Suprapubic skin (tissue), 4 donors: ENCODE measurements around the gene RTL5. TPM values are rescaled to one million over a fixed set of nuclear protein-coding genes. Genes with fewer than 3 reads are reported as not detected.

ENCODE experiments used
- DNase-seq, 2 donors: peaks; one replicate each; pipeline ENCODE4 v3.0.0-alpha.2; 2019; ENCODE audit warnings: low spot score in 2 of 2
- H3K27ac ChIP-seq: fragments of 200-600 bp; sonication (generic); one replicate; pipeline ENCODE4 v1.5.1; 2019
- H3K27me3 ChIP-seq: fragments of 200-600 bp; sonication (generic); one replicate; pipeline ENCODE4 v1.5.1; 2019
- H3K36me3 ChIP-seq: fragments of 200-600 bp; sonication (generic); one replicate; pipeline ENCODE4 v1.5.1; 2019
- H3K4me1 ChIP-seq: fragments of 200-600 bp; sonication (generic); one replicate; pipeline ENCODE4 v1.5.1; 2019
- H3K4me3 ChIP-seq: fragments of 200-600 bp; sonication (generic); one replicate; pipeline ENCODE4 v1.5.1; 2019; ENCODE audit warnings: mild to moderate bottlenecking
- H3K9me3 ChIP-seq: fragments of 200-600 bp; sonication (generic); one replicate; pipeline ENCODE4 v1.5.1; 2019
- CTCF ChIP-seq, 2 donors: fragments of 200-600 bp in 1 of 2; fragments of 450-650 bp in 1 of 2; sonication (generic) in 1 of 2; IDR thresholded peaks; one replicate each; pipeline ENCODE4 v1.5.1; 2016 to 2019; ENCODE audit warnings: antibody characterized with exemption in 2 of 2, mild to moderate bottlenecking in 1 of 2, moderate library complexity in 1 of 2
- EP300 ChIP-seq: sonication (generic); formaldehyde crosslinking; IDR thresholded peaks from one replicate; pipeline ENCODE4 v1.6.1; 2017; ENCODE audit warnings: antibody characterized with exemption
- POLR2A ChIP-seq, 2 donors: fragments of 450-650 bp; IDR thresholded peaks; one replicate each; pipeline ENCODE4 v1.6.1; 2017; ENCODE audit warnings: antibody characterized with exemption in 2 of 2, mild to moderate bottlenecking in 2 of 2, moderate library complexity in 2 of 2
- POLR2AphosphoS5 ChIP-seq, 3 donors: sonication (generic); formaldehyde crosslinking; IDR thresholded peaks; one replicate each; pipeline ENCODE4 v1.6.1; 2017; ENCODE audit warnings: antibody characterized with exemption in 3 of 3
- WGBS: methylation state at CpG from one replicate; pipeline ENCODE4 v1.1.5; 2018; 5-methylcytosine and 5-hydroxymethylcytosine counted together
- total RNA-seq, 4 donors: library from RNA; depleted of rRNA; stranded (reverse); fragments of >200 nt; gene quantifications; one replicate each; pipeline ENCODE4 v1.1.0, GENCODE V29; 2016

The RTL5 gene
- total RNA-seq, 4 donors from 2014 or later: 1.2 to 2.4 (median 1.3) TPM

GRCh38 chrX:72094894-72095293, 36.8 kb downstream of the RTL5 start:
- WGBS: 58% methylated on average over 4 of the region's 4 CpGs
- H3K36me3 ChIP-seq: no peaks in the 10 kb centered on the region
- TF ChIP-seq POLR2AphosphoS5 (IDR thresholded peaks at IDR 0.05): no peak
- no peak for TF ChIP-seq CTCF (IDR thresholded peaks at IDR 0.05)
- no peaks in the 10 kb centered on the region for H3K27me3 ChIP-seq
- H3K27ac ChIP-seq: no peak overlapping the region
- no peaks in the 10 kb centered on the region for H3K9me3 ChIP-seq
- H3K4me1 ChIP-seq: no peaks in the 10 kb centered on the region
- DNase-seq: no peak
- H3K4me3 ChIP-seq: no peak overlapping the region

DNA sequence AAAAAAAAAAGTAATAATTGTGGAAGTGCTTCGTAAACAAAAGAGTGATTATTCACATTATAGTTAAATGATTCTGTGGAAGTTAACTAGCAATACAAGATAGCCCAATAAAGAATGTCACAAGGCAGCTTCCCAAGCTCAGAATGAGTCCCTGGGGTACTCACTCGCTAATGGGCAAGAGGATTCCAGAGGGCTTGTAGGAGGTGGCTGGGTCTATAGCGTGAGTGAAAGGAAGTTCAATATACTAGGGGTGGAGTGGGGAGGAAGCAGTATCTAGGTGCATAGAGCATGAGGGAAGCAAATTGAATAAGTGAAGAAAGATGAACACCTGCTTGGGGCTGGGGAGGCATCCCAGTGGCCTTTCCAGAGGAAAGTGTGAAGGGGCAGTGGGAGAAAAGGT, 42.5 kb downstream of the RTL5 start:
- no peaks in the 10 kb centered on the region for H3K27me3 ChIP-seq
- no peaks in the 10 kb centered on the region for H3K36me3 ChIP-seq
- no peaks in the 10 kb centered on the region for H3K4me1 ChIP-seq
- H3K4me3 ChIP-seq: no peak overlapping the region
- no peak for DNase-seq
- H3K9me3 ChIP-seq: no peaks in the 10 kb centered on the region
- WGBS: 55% methylated on average over 3 of the region's 3 CpGs
- no peak overlapping the region for H3K27ac ChIP-seq
- no peak for TF ChIP-seq CTCF (IDR thresholded peaks at IDR 0.05)
- TF ChIP-seq POLR2AphosphoS5 (IDR thresholded peaks at IDR 0.05): no peak
- no peak for TF ChIP-seq EP300
- no peak for TF ChIP-seq POLR2A (IDR thresholded peaks at IDR 0.05)

GRCh38 chrX:72088761-72089160, 43.0 kb downstream of the RTL5 start:
- H3K27ac ChIP-seq: no peak overlapping the region
- no peaks in the 10 kb centered on the region for H3K27me3 ChIP-seq
- no peak overlapping the region for H3K4me3 ChIP-seq
- no peaks in the 10 kb centered on the region for H3K36me3 ChIP-seq
- no peaks in the 10 kb centered on the region for H3K9me3 ChIP-seq
- H3K4me1 ChIP-seq: no peaks in the 10 kb centered on the region
- TF ChIP-seq POLR2A (IDR thresholded peaks at IDR 0.05): no peak
- no peak for TF ChIP-seq POLR2AphosphoS5 (IDR thresholded peaks at IDR 0.05)
- peak in 1 of 2 donors; percentile 1 for DNase-seq
- 69% methylated on average over 6 of the region's 6 CpGs for WGBS

DNA sequence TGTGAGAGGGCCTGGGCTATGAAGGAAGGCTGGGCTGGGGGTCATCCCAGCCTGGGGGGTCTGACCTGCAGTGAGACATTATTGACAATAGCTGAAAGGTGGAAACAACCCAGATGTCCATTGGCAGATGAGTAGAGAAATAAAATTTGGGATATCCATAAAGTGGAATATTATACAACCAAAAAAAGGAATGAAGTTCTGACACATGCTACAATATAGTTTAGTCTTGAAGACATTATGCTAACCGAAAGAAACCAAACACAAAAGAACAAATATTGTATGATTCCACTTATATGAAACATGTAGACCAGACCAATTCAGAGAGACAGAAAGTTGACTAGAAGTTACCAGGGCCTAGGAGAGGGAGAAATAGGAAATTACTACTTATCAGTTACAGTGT, 44.7 kb downstream of the RTL5 start:
- Histone ChIP-seq H3K9me3 (no peaks in the 10 kb centered on the region), H3K27ac (no peak overlapping the region), H3K4me1 (no peaks in the 10 kb centered on the region), H3K4me3 (no peak overlapping the region), H3K27me3 (no peaks in the 10 kb centered on the region), H3K36me3 (no peaks in the 10 kb centered on the region)
- DNase-seq: no peak
- no peak for TF ChIP-seq POLR2AphosphoS5 (IDR thresholded peaks at IDR 0.05)
- no peak for TF ChIP-seq POLR2A (IDR thresholded peaks at IDR 0.05)
- no peak for TF ChIP-seq EP300
- no peak for TF ChIP-seq CTCF (IDR thresholded peaks at IDR 0.05)
- 94% methylated on average over 1 of the region's 1 CpG for WGBS

DNA sequence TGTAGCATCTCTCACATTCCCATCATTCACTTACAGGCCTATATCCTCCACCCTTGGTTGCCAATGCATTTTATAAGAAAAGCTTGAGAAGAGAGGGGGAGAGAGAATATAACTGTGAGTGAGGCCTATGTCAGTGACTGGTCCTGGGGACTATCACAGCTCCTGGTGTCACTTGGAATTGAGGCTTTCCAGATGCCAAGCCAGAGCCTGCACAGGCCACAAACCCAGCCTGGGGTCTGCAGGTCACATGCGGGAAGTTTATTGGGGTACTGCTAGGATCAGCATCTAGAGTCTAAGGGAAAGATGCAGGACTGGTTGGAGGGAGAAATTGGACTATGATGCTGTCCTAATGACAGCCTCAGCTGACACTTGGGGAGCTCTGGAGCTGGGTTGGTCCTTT, 47.6 kb downstream of the RTL5 start:
- no peak overlapping the region for H3K27ac ChIP-seq
- H3K4me1 ChIP-seq: no peaks in the 10 kb centered on the region
- no peaks in the 10 kb centered on the region for H3K36me3 ChIP-seq
- WGBS: 100% methylated on average over 1 of the region's 1 CpG
- no peak overlapping the region for H3K4me3 ChIP-seq
- TF ChIP-seq POLR2A (IDR thresholded peaks at IDR 0.05): no peak
- no peak for TF ChIP-seq EP300
- TF ChIP-seq CTCF (IDR thresholded peaks at IDR 0.05): no peak
- TF ChIP-seq POLR2AphosphoS5 (IDR thresholded peaks at IDR 0.05): no peak
- DNase-seq: no peak
- no peaks in the 10 kb centered on the region for H3K27me3 ChIP-seq
- no peaks in the 10 kb centered on the region for H3K9me3 ChIP-seq

DNA sequence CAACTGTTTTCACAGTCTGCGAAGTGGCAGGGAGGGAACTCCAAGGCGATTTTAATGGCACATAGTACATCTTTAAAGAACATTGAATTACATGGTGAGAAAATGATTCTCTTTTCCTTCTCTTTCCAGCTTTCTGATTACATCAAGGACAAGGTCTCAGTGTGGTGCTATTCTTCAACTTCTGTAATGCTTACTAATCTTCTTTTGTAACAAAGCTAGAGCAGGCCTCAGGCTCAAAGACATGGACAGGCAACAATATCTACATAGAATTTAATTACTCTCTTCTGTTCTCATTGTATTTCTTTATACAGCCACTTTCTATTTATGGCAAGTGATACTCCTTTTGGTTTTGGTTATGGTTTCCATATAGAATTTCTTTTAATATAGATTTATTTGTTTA, 48.4 kb downstream of the RTL5 start:
- no peaks in the 10 kb centered on the region for H3K27me3 ChIP-seq
- TF ChIP-seq POLR2AphosphoS5 (IDR thresholded peaks at IDR 0.05) (no peak), CTCF (IDR thresholded peaks at IDR 0.05) (no peak), EP300 (no peak), POLR2A (IDR thresholded peaks at IDR 0.05) (no peak)
- H3K4me3 ChIP-seq: no peak overlapping the region
- WGBS: 93% methylated on average over 2 of the region's 2 CpGs
- no peaks in the 10 kb centered on the region for H3K4me1 ChIP-seq
- no peak overlapping the region for H3K27ac ChIP-seq
- no peaks in the 10 kb centered on the region for H3K36me3 ChIP-seq
- DNase-seq: no peak
- no peaks in the 10 kb centered on the region for H3K9me3 ChIP-seq
